Endothelial cell of umbilical vein (primary cell): Measurements from ENCODE around the gene DHRS11. TPM values are rescaled to one million over a fixed set of nuclear protein-coding genes. Genes with fewer than 3 reads are reported as not detected.

ENCODE experiments used
- BruUV-seq: library from RNA; stranded (reverse); fragments of 400-500 nt; replicated peaks from 2 replicates; lab custom pipeline; 2021; lab: Mats Ljungman, UMichigan
- CTCF ChIA-PET: fragments of 300-600, 350-600 bp; sonication (Branson Sonifier 250); formaldehyde crosslinking; loops from one replicate; lab custom pipeline; 2021; ENCODE audit warnings: antibody characterized with exemption, inconsistent platforms; lab: Charles Lee
- POLR2A ChIA-PET: fragments of 300-600, 350-600 bp; sonication (Branson Sonifier 250); formaldehyde crosslinking; loops from one replicate; lab custom pipeline; 2021; ENCODE audit warnings: antibody characterized with exemption, inconsistent platforms; lab: Charles Lee
- DNase-seq: peaks from one replicate; pipeline ENCODE4 v3.0.0-alpha.2; 2011; ENCODE audit warnings: low read depth, low spot score
- FAIRE-seq: peaks from 2 replicates; lab custom pipeline; 2011; peaks lifted over from hg19 to GRCh38; lab: Jason Lieb, UNC
- H2AFZ ChIP-seq: 2 replicates; pipeline ENCODE4 v1.6.0; 2012; ENCODE audit warnings: low read depth, low read length, control low read depth, inconsistent platforms
- H3K27ac ChIP-seq: 2 replicates; pipeline ENCODE4 v1.5.1; 2011; ENCODE audit warnings: low read depth, mild to moderate bottlenecking, control low read depth, low read length, moderate library complexity; ENCODE audit not compliant: insufficient read depth
- H3K27me3 ChIP-seq, 2 experiments: 2 replicates each; pipeline versions ENCODE4 v1.6.0 to v1.6.1; 2011; ENCODE audit warnings: low read length in 2 of 2, mixed read lengths in 1 of 2; ENCODE audit not compliant: control insufficient read depth in 2 of 2, insufficient read depth in 2 of 2
- H3K36me3 ChIP-seq, 2 experiments: 2 replicates in 1 of 2; 3 replicates in 1 of 2; pipeline ENCODE4 v1.5.1; 2011; ENCODE audit warnings: low read length in 2 of 2, mild to moderate bottlenecking in 1 of 2, moderate library complexity in 1 of 2; ENCODE audit not compliant: control insufficient read depth in 2 of 2, insufficient read depth in 2 of 2; ENCODE audit errors: extremely low read depth in 1 of 2
- H3K4me1 ChIP-seq: 3 replicates; pipeline ENCODE4 v1.5.1; 2011; ENCODE audit warnings: mild to moderate bottlenecking, low read length; ENCODE audit not compliant: control insufficient read depth, insufficient read depth; ENCODE audit errors: extremely low read depth
- H3K4me2 ChIP-seq: 2 replicates; pipeline ENCODE4 v1.6.1; 2011; ENCODE audit warnings: low read length, control low read depth, mixed read lengths; ENCODE audit not compliant: insufficient read depth
- H3K4me3 ChIP-seq, 3 experiments: fragments of 200-600 bp in 1 of 3; sonication (generic), shearing (Covaris generic) in 1 of 3; replicated peaks in 1 of 3; 2 replicates each; pipeline ENCODE4 v1.5.1; 2011 to 2016; ENCODE audit warnings: control low read depth in 3 of 3, low read length in 3 of 3, mild to moderate bottlenecking in 2 of 3, inconsistent platforms in 1 of 3, low read depth in 1 of 3, moderate library complexity in 1 of 3; ENCODE audit not compliant: insufficient read depth in 1 of 3
- H3K79me2 ChIP-seq: 2 replicates; pipeline ENCODE4 v1.6.0; 2012; ENCODE audit warnings: low read length, inconsistent platforms; ENCODE audit not compliant: control insufficient read depth, insufficient read depth
- H3K9ac ChIP-seq: replicated peaks from 2 replicates; pipeline ENCODE3; 2011; ENCODE audit warnings: low read length, control low read depth; ENCODE audit not compliant: insufficient read depth; ENCODE audit errors: extremely low read depth
- H3K9me1 ChIP-seq: replicated peaks from 3 replicates; pipeline ENCODE4 v1.6.0; 2011; ENCODE audit warnings: mild to moderate bottlenecking, low read length; ENCODE audit not compliant: control insufficient read depth, insufficient read depth; ENCODE audit errors: extremely low read depth
- H3K9me3 ChIP-seq: replicated peaks from 2 replicates; pipeline ENCODE4 v1.5.1; 2012; ENCODE audit warnings: low read length, inconsistent platforms; ENCODE audit not compliant: control insufficient read depth, insufficient read depth
- H4K20me1 ChIP-seq: replicated peaks from 2 replicates; pipeline ENCODE3; 2011; ENCODE audit warnings: mild to moderate bottlenecking, low read length; ENCODE audit not compliant: control insufficient read depth, insufficient read depth; ENCODE audit errors: extremely low read depth
- FOS ChIP-seq: IDR thresholded peaks from 2 replicates; pipeline ENCODE4 v1.6.1; 2011; ENCODE audit warnings: mild to moderate bottlenecking, low read length, moderate library complexity, borderline replicate concordance; ENCODE audit not compliant: insufficient read depth
- GATA2 ChIP-seq: IDR thresholded peaks from 2 replicates; pipeline ENCODE4 v1.7.0; 2011; ENCODE audit warnings: low read depth, mild to moderate bottlenecking, moderate library complexity, mixed read lengths, low read length; ENCODE audit not compliant: insufficient read length, insufficient read depth
- JUN ChIP-seq: IDR thresholded peaks from 2 replicates; pipeline ENCODE4 v1.6.1; 2011; ENCODE audit warnings: borderline replicate concordance, low read depth; ENCODE audit not compliant: insufficient read length, insufficient read depth
- MYC ChIP-seq: IDR thresholded peaks from one replicate; pipeline ENCODE4 v1.6.1; 2011; ENCODE audit warnings: mild to moderate bottlenecking, low read depth, low read length
- POLR2A ChIP-seq: IDR thresholded peaks from 2 replicates; pipeline ENCODE4 v1.6.1; 2012; ENCODE audit warnings: low read depth, mild to moderate bottlenecking, control low read depth, low read length
- dilution Hi-C: fragments of 300-500 bp; cut with MboI; formaldehyde crosslinking; loops from one replicate; pipeline ENCODE4 v1.15.0; 2019; ENCODE audit warnings: low sequenced_read_pairs; ENCODE audit not compliant: extremely low pct_ligation_motif_present
- intact Hi-C: fragments of 100-400 bp; cut with micrococcal nuclease; formaldehyde crosslinking; loops from one replicate; pipeline ENCODE4 v1.10.0; 2022
- polyA plus RNA-seq, 4 experiments: library from polyadenylated mRNA; depleted of rRNA in 3 of 4; stranded (reverse) in 3 of 4; unstranded in 1 of 4; fragments of >200 nt; gene quantifications; 2 replicates each; pipeline versions ENCODE4 v1.2.1 to v1.2.3, GENCODE V29; 2011 to 2012; ENCODE audit warnings: missing spikeins in 1 of 4
- total RNA-seq: library from RNA; stranded (reverse); gene quantifications from 2 replicates; pipeline ENCODE4 v1.2.3, GENCODE V29; 2021
- TF ChIP-seq, protein P1 (sequence below), 2 donors: IDR thresholded peaks; 1 replicate in 1 of 2; 2 replicates in 1 of 2; pipeline ENCODE4 v1.5.1; 2011; ENCODE audit warnings: low read length in 2 of 2, mild to moderate bottlenecking in 2 of 2, moderate library complexity in 2 of 2, control low read depth in 1 of 2, inconsistent platforms in 1 of 2, low read depth in 1 of 2; ENCODE audit not compliant: insufficient read depth in 1 of 2; ENCODE audit errors: extremely low read depth in 1 of 2
- TF ChIP-seq, protein P2 (sequence below): IDR thresholded peaks from 2 replicates; pipeline ENCODE4 v1.6.1; 2011; ENCODE audit not compliant: insufficient read depth, insufficient read length

Gene DHRS11
- total and polyA plus RNA-seq, 2 donors (not counting 3 experiments of a cell fraction or from before 2014, with no cell fraction given): 9.8 to 15.7 TPM

DNA sequence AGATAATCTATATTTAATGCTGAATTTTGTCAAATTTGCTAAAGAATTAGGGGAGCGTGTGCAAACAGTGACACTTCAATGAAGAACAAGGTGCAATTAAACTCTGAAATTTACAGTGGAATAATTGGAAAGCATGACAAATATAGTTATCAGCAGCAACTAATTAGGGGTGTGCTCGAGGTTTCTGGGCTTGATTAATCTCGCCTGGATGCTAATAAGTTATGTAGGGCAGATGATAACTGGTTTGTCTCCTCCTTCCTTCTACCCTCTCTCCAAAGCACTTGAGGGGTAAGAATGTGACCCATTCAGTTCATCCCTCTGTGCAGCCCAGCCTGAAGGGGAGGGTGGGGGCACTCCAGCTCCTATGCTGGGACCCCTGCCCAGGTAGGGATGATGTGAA, 31.6 kb downstream of the DHRS11 start:
- Histone ChIP-seq H3K79me2 (no peaks in the 10 kb centered on the region), H2AFZ (no peak overlapping the region), H3K9me3 (no peaks in the 10 kb centered on the region), H3K4me1 (no peaks in the 10 kb centered on the region), H3K4me3 (no peak overlapping the region), H3K36me3 (no peaks in the 10 kb centered on the region), H3K27ac (no peak overlapping the region), H3K27me3 (no peaks in the 10 kb centered on the region), H3K9me1 (no peaks in the 10 kb centered on the region), H3K4me2 (no peak overlapping the region), H4K20me1 (no peaks in the 10 kb centered on the region), H3K9ac (no peak overlapping the region)
- dilution Hi-C loops: no loop called here
- ChIA-PET CTCF (interaction anchor here (0.9 to 1.9 kb wide), 3 partner anchors 21 to 750 kb away, joined by 3 to 8 read pairs (median 3); no protein-coding TSS in a partner anchor), POLR2A (no interaction called here)
- DNase-seq (no peak), FAIRE-seq (no peak)
- TF ChIP-seq MYC: no peak
- no peak for TF ChIP-seq FOS
- TF ChIP-seq POLR2A: no peak
- no peak for TF ChIP-seq JUN
- TF ChIP-seq, protein P1, sequence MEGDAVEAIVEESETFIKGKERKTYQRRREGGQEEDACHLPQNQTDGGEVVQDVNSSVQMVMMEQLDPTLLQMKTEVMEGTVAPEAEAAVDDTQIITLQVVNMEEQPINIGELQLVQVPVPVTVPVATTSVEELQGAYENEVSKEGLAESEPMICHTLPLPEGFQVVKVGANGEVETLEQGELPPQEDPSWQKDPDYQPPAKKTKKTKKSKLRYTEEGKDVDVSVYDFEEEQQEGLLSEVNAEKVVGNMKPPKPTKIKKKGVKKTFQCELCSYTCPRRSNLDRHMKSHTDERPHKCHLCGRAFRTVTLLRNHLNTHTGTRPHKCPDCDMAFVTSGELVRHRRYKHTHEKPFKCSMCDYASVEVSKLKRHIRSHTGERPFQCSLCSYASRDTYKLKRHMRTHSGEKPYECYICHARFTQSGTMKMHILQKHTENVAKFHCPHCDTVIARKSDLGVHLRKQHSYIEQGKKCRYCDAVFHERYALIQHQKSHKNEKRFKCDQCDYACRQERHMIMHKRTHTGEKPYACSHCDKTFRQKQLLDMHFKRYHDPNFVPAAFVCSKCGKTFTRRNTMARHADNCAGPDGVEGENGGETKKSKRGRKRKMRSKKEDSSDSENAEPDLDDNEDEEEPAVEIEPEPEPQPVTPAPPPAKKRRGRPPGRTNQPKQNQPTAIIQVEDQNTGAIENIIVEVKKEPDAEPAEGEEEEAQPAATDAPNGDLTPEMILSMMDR (IDR thresholded peaks at IDR 0.05; ENCODE audit: extremely low read depth in 1 of 2, insufficient read depth in 1 of 2, low read depth in 1 of 2, low read length in 2 of 2): no peak
- intact Hi-C loops: no loop called here
- no TSS peak for BruUV-seq

DNA sequence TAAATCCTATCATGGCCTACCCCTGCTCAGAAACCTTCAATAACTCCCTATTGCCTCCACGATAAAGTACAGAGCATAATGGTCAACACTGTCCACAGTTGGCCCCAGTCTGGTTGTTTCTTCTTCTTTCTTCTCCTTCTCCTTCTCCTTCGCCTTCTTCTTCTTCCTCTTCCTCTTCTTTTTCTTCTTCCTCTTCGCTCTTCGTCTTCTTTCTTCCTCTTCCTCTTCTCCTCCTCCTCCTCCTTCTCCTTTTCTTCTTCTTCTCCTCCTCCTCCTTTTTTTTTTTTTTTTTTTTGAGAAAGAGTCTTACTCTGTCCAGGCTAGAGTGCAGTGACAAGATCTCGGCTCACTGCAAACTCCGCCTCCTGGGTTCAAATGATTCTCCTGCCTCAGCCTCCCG, 33.5 kb downstream of the DHRS11 start:
- Histone ChIP-seq H3K36me3 (no peaks in the 10 kb centered on the region), H3K27me3 (no peaks in the 10 kb centered on the region), H3K4me3 (no peak overlapping the region), H4K20me1 (no peaks in the 10 kb centered on the region), H3K9me1 (no peaks in the 10 kb centered on the region), H3K9me3 (no peaks in the 10 kb centered on the region), H2AFZ (no peak overlapping the region), H3K79me2 (no peaks in the 10 kb centered on the region), H3K4me1 (no peaks in the 10 kb centered on the region), H3K9ac (no peak overlapping the region), H3K4me2 (no peak overlapping the region), H3K27ac (no peak overlapping the region)
- FAIRE-seq (no peak), DNase-seq (no peak)
- ChIA-PET POLR2A (no interaction called here), CTCF (interaction anchor here (0.6 to 9.1 kb wide), 28 partner anchors 9 to 773 kb away, joined by 3 to 201 read pairs (median 5); partner anchors contain the start of gene MRM1)
- dilution Hi-C loops (no loop called here), intact Hi-C loops (no loop called here)
- TF ChIP-seq, protein P2, sequence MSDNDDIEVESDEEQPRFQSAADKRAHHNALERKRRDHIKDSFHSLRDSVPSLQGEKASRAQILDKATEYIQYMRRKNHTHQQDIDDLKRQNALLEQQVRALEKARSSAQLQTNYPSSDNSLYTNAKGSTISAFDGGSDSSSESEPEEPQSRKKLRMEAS: no peak
- no peak for TF ChIP-seq GATA2
- no TSS peak for BruUV-seq
